HT-29 (cell line): ENCODE measurements around the gene ANXA3. TPM values are rescaled to one million over a fixed set of nuclear protein-coding genes. Genes with fewer than 3 reads are reported as not detected.
A peak's percentile ranks its signal among the peaks of the same experiment; 100 is the strongest.

Experiments used
- DNase-seq: peaks from one replicate; pipeline ENCODE4 v3.0.0-alpha.2; 2015; ENCODE audit warnings: low spot score
- total RNA-seq: library from RNA; depleted of rRNA; stranded (reverse); fragments of >200 nt; shearing (Covaris generic); gene quantifications from 2 replicates; pipeline ENCODE4 v1.2.3, GENCODE V29; 2014

The ANXA3 gene
- total RNA-seq, 1 experiment from 2014 or later, result 160 TPM

DNA sequence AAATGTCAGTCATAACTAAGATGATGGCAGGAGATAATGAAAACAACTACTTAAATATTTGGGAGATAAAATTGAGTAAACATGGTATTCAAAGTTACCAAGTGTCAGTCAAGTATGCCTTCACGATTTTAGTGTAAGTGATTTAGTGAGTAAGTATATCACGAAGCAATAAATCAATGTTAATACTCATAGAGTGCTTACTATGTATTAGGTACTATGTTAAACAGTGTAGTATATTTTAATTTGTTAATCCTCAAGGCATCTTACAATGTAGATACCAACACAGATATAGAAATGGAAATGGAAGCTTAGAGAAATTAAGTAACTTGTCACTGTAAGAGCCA lies 59.6 kb downstream of the ANXA3 start:
- no peak for DNase-seq

DNA sequence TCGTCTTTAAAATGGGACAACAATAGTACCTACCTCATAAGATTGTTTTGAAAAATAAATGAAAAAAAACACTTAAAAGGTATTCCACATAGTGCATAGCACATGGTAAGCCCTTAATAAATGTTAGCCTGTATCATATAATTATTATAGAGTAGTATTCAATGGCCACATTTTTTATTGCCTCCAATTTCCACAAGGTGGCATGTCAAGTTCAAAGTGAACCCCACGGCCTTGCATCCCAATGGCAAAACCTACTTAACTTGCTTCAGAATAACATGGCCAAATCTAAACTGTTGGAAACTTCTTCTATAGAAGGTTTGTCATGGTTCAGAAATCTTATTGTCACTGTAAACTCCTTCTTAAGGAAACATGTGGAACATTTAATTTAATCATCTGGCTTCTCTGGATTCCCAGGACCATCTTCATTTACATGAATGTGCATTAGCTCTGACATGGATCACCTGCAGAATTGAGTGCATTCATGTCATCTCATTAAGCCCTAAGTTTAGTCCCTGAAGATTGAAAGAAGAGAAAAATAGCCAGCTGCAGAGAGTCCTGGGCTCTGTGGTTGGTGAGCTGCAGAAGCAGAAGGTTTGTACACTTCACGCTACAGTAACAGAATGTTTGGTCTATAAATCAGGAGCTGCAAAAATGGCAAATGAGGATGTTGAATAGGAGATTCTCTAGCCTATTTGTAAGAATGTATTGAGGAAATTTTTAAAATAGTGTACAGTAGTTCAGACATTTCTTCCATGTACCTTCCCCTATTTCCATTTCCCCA lies 61.0 kb downstream of the ANXA3 start:
- peak; percentile 69 for DNase-seq

DNA sequence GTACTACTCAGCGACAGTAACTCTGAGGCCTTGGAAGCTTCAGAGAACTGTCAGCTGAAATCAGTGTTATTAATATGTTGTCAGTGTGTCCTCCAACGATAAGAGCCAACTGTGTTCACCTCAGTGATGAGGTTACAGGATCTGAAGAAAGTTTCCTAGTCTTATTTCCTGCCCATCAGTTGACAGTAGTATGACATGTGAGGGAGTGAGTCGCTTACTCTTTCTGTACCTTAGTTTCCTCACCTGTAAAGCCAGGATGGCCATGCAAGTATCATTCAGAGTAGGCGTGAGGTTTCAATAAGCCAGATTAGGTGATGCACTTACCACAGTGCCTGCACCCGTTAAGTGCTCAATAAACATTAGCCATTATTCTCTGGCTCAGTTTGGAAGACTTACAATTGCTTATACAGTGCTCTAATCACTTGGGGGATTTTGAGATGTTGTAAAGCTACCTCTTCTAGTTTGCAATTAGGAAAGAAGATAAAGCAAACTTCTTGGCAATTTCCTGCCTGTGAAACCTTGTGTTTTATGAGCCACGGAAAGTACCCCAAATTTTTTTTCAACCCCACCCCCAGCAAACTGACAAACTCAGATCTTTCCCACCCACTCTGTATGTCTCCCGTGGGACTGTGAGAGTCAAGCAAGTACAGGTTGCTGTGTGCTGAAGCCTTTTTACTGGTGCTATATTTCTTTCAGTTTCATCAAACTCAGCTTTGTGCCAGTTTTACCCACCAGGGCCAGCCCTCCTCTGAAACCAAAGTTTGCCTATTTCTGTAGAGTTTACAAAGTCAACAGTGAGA lies 62.2 kb downstream of the ANXA3 start:
- no peak for DNase-seq

DNA sequence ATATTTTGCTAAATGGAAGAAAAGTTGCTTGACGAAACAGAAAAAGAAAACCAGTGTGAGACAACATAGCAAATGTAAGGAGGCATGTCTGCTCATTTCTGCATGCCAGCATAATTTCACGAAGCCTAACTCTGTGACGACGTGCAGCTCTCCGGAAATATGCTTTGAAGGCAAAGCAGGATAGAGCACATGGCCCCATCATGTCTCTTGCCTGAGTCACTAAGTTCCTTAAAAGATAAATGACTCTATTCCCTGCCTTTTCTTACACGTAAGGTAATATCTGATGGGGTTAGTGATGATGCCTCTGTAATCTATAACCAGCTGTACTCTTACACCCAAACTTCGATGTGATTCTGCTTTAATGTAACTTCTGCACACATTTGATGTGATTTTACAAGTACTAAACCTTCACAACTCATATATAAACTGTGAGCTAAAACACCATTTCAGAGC lies 64.5 kb downstream of the ANXA3 start:
- DNase-seq, result no peak

DNA sequence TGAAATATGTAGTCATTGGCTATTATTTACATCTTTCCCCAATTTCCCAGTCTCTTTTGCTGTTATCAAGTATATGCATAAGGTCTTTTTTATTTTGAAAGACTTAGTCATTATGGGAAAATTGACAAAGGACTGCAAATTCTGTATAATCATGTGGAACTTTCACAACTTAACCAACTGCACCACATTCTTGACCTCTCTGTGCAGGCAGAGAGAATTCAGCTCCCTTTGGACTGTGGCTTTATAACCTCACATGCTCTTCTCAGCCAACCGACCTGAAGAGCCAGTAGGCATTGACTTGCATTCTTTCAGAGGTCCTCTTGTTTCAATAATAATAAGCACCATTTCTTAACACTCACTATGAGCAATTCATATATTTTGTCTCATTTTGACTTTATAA lies 66.9 kb downstream of the ANXA3 start:
- DNase-seq, result no peak

DNA sequence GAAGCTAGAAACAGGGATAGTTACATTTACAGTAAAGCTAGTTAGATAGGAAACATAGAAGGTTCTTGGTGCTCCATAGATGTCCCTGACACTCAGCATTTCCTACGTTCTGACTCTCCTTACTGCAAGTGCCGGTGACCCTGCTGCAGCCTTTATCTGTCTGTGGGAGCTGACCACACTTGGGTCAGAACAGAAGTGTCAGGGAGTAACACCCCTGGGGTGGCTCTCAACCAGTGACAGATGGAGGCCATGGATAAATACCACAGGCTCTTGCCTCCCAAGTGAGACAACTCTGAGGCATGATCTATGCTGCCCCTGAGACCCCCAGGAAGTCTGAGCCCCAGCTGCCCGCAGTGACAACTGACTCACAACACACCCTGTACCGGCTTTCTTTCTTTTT lies 69.8 kb downstream of the ANXA3 start:
- no peak for DNase-seq

DNA sequence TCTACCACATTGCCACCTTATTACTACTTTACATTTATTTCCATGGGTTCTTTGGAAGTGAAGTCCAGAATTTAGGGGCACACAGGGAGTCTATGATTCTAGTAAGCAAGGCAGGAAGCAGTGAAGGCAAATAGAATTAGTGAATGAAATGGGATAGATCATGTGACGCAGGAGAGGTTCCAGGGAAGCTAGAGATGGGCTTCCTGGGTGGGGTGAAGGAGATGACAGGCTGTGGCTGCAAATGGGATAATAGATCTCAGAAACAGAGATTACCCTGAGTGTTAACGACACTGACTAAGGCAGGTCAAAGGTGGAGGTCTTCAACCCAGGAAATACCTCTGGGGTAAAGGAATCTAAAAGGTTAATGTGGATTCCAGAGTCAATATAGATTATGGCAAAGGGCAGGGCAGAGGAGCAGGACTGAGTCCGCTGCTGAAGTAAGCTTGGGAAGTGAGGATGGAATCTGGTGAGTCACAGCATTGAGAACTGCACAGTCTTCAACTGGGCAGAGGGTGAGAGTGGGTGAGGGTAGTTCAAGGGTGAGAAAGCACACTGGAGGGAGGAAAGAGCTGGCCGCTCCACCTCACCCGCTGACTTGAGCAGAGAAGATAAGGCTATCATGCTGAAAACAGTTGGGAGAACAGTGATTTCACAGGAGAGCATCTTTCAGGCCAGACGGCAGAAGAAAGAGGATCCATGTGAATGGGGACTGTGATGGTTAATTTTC lies 70.8 kb downstream of the ANXA3 start:
- DNase-seq, result peak; percentile 39

DNA sequence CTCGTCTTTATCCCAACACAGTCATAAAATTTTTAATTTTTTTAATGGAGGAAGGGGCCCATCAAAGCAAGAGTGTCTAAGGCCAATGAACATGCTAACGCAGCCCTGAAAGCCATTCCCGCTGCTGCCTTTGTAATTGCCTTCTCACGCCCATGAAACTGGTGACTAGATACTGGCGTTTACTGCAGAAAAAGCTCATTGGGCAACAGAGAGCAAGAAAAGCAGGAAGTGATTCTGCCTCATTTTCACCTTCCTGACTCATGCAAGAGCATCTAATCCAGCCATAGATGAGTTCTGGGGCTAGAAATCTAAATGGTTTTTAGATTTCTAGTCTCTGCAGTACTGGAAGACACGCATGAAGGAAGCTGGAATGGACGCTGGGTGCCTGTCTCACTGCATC lies 72.5 kb downstream of the ANXA3 start:
- DNase-seq, result no peak

DNA sequence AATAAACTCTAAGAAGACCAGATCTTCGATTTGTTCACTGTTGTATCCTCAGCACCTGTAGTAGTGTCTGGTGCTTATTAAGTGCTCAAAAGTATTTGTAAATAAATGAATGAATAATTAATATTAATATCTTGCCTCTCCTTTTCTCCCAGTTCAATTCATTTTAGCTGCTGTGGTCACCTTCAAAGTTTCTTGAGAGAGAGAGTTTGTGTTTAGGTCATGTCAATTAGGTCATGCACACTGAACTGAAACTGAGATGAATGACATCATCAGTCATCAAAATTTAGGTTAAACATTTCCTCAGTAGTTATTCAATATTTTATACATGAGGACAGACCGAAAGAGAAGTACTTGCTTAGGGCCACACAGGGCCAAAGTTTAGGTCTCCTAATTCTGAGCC lies 73.5 kb downstream of the ANXA3 start:
- no peak for DNase-seq

DNA sequence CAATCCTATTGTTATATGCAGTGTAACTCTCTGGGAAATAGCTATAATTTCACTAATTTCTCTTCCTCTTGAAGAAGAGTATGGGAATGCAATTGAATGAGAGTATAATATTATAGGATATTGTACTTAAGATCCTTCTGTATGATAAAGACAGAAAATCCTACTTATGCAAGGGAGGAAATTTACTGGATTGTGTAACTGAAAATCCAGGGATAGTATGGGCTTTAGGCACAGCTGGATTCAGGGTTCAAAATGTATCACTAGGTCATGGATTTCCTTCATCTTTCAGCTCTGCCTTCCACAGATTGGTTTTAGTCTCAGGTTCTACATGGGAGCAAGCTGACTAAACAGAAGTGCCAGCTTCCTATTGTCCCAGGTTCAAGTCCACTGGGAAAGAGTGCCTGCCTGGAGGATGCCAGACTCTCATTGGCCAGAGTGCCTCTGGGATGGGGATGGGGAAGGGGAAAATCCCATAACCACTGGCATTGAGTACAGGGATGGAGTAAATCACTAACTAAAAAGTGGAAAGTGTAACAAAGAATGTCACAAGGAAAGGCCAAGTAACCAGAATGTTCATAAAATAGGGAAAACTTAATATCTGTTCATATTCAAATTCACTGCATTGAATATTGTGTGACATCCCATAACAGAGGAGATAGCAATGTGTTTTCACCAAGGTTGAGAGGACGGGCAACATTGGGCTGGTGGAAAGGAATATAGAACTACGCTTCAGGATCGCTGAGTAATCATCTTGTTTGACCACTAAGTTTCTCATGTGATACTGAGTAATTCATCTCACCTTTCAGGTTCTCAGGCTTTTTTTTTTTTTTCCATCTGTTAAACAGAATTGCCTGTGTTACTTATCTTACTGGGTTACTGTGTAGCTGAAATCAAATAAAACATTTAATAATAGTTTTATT lies 75.7 kb downstream of the ANXA3 start:
- DNase-seq, result peak; percentile 26

DNA sequence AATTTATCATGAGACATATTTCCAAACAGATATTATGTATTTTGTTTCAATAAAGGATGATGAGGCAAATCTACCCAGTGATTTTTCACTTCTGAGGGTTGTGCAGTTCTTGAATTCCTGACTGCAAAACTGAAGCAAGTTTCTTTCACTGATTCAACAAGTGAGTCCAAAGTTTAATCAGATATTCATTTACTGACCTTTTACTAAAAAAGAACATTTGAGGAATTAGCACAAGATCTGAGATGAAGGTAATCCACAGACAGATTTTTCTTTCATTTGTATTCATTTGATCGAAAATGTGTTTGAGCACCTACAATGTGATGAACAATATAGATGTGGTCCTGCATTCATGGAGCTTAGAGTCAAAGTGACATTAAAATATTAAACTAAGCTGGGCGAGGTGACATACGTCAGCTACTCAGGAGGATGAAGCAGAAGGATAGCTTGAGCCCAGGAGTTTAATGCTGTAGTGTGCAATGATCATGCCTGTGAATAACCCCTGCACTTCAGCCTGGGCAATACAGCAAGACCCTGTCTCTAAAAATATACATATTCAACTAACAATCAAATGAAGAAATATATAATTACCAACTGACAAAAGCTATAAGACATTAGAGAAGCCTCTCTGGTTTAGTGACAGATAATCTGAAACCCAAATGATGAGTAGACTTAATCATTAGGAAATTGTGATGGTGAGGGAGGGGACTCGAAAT lies 76.6 kb downstream of the ANXA3 start:
- DNase-seq, result no peak

DNA sequence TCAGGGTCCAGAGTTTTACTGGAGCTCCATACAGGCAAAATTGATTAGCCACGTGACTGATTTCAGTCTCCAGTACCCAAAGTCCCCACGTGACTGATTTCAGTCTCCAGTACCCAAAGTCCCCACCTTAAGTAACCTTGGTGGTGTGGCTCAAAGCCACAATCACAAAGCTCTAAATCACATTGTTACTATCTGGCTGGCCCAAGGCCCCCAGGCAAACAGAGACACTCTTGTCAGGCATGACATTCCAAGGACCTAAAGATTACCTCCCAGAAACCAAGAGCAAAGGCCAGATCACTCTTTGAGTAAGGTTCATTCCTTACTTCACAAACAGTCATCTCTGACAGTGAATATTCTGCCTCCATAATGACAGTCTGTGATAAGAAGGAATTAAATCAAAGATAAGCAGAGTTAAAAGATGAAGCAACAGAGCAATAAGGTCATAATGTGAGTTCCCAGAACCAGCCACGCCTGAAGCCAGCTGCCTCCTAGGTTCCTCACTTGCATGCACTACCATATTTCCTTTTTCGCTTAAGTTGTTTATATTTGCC lies 78.5 kb downstream of the ANXA3 start:
- no peak for DNase-seq

DNA sequence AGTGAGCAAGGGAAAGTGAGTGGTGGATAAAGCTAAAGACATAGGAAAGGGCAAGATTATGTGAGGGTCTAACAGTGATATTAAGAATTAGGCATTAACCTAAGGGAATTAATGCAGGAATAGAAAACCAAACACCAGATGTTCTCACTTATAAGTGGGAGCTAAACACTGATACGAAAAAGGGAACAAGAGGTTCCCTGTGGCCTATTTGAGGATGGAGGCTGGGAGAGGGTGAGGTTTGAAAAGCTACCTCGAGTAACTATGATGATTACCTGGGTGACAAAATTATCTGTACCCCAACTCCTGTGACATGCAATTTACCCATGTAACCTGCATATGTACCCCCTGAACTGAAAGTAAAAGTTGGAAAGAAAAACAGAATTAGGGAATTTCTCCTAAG lies 79.0 kb downstream of the ANXA3 start:
- no peak for DNase-seq

DNA sequence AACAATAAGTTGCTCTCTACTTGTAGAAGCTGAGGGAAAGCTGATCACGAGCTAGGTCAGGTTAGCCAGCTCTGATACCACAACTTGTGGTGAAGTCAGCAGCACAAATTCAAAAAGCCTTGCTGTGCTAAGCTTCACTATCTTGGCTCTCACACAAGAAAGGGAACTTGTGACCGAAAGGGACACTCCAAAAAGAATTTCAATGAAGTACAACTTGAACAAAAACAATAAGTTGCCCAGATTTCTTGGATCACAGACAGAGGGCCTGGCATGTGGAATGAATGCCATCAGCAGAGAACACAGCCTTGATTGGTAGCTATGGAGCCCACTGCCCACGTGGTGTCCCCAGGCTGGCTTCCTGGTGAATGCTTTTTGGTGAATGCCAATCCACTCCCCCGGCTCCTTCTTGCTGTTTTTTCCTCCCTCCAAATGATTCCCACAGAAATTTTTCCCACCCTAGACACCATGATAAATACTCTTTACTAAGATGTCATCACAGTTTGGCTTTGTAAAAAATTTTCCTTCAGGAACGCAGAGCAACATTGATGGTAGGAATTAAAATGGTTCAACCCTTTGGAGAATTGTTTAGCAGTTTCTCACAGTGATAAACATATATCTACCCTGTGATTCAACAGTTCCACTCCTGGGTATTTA lies 82.6 kb downstream of the ANXA3 start:
- no peak for DNase-seq

DNA sequence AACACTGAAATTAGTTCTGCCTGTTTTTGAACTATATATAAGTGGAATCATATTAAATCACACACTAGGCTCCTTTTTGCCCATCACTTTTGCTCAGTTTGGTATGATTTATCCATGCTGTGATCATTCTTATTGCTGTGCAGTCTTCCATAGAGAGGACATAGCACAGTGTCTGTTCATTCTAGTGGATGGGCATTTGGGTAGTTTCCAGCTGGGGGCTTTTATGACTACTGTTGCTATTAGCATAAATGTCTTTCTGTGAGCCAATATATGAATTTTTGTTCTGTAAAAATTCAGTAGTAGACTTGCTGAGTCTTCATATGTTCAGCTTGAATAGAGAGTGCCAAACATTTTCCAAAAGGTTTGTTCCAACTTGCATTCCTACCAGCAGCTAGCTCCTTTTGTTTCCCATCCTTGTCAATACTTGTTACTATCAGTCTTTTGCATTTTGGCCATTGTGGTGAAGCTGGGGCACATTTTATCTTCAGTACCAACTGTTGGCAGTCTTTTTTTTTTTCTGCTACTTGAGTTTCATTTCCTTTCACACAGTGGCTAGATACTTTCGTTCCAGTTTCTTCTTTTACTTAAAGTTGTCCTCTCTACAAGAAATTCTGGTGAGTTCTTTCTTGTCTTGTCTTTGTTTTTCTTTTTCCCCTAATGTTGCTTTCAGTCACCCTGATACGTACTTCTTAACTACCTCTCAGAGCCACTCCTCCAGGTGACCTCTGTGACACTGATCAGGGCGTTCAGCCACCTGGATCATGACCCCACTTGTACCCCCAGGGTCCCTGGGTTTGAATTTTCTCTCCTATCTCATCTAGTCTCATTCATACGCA lies 87.0 kb downstream of the ANXA3 start:
- DNase-seq, result no peak

DNA sequence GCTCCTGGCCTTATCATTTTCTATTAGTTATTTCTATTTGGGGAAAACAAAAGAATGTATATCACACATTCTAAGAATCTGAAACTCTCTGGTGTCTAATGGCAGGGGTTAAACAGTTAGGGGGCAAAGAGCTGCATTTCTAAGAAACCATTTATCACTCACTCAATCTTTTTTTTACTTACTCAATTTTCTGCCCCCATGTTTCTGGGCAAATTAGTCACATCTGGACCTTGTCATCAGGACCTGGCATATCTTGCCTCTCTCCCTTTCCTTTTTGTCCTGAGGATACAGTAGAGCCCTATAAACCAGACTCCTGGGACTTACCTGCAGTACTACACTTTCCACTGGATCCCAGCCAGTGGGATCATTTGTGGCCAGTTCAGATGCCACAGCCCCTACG lies 89.1 kb downstream of the ANXA3 start:
- no peak for DNase-seq

DNA sequence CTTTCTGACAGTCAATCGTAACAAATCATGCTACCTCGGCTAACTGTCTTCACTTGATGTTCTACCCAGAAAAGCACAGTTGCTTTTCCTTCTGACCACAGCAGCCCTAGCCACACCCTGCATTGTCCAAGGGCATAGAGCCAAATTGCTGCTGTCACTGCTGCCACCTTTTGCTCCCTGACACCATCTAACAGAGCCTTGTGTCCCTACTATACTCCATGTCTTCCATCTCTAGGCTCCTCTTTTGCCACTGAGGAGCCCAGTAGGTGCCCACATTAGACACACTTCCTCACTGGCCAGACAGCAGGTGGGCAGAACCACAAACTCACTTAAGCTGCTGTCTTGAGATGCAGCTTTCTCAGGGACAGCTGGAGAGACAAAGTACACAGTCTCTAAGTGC lies 91.4 kb downstream of the ANXA3 start:
- DNase-seq, result peak; percentile 20

DNA sequence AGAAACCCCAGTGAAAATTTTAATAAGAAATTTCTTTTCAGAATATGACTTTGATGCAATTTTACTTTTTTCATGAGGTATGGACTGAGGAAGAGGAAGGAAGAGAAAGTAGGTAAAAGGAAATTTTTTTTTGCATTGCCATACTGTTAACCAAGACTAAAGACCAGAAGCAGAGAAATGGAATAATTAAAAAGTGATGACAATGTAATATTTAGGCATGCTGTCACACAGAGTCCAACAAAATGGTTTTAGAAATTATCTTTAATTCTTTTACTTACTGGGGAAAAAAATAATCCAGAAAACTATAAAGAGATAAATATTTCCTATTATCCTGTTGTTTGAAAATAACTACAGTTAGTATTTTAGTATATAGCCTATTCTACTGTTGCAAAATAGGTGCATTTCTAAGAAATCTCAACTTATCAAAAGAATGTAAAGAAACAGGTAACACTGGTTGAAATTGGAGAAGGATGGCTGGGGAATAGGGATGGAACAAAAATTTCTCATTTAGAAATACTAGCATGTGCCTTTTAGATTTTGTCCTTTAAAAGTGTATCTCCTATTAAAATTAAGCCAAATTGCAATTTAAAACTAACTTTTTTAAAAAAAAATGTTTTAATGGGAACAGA lies 92.6 kb downstream of the ANXA3 start:
- DNase-seq, result no peak
